Activated naive CD4-positive, alpha-beta T cell treated with anti-CD3 and anti-CD28 coated beads for 36 hours (primary cell): ENCODE data around the gene CELF1. TPM values are rescaled to one million over a fixed set of nuclear protein-coding genes. Genes with fewer than 3 reads are reported as not detected.
"Not testable (repeated sequence)": the region's sequence is repeated elsewhere in the genome, so short reads cannot be mapped to it uniquely, and the experiment has no call there.

Source experiments
- CTCF ChIA-PET: fragments of 350-600 bp; sonication (Branson Sonifier 250); formaldehyde crosslinking; loops from one replicate; lab custom pipeline; 2021; ENCODE audit warnings: antibody characterized with exemption; lab: Charles Lee
- DNase-seq: peaks from one replicate; pipeline ENCODE4 v3.0.0-alpha.2; 2020
- H3K27ac Mint-ChIP-seq: one replicate; pipeline ENCODE4 v1.8.0; 2021; ENCODE audit warnings: mild to moderate bottlenecking, mixed read lengths
- H3K27me3 Mint-ChIP-seq: one replicate; pipeline ENCODE4 v1.8.0; 2021; ENCODE audit warnings: low read depth, mixed read lengths
- H3K36me3 Mint-ChIP-seq: one replicate; pipeline ENCODE4 v1.8.0; 2021; ENCODE audit warnings: low read depth, mixed read lengths
- H3K4me1 Mint-ChIP-seq: one replicate; pipeline ENCODE4 v1.8.0; 2021; ENCODE audit warnings: low read depth, mixed read lengths
- H3K4me3 Mint-ChIP-seq: one replicate; pipeline ENCODE4 v1.8.0; 2021; ENCODE audit warnings: mild to moderate bottlenecking, moderate library complexity, mixed read lengths
- H3K9me3 Mint-ChIP-seq: one replicate; pipeline ENCODE4 v1.8.0; 2021; ENCODE audit warnings: mixed read lengths
- intact Hi-C: fragments of 100-400 bp; cut with micrococcal nuclease; formaldehyde crosslinking; loops from one replicate; pipeline ENCODE4 v1.15.1; 2023
- total RNA-seq, 2 experiments: library from RNA; stranded (reverse); gene quantifications; one replicate each; pipeline ENCODE4 v1.2.3, GENCODE V29; 2021

The CELF1 gene
- total RNA-seq, 2 experiments from 2014 or later = 104 to 105 TPM

- peaks cover 28% of the 10 kb centered on the region for H3K36me3 Mint-ChIP-seq
- CTCF ChIA-PET = interaction anchor here (0.6 to 2.9 kb wide), 9 partner anchors 11 to 299 kb away, joined by 3 to 23 read pairs (median 5); no protein-coding TSS in a partner anchor
- H3K9me3 Mint-ChIP-seq = no peaks in the 10 kb centered on the region
- peak overlapping the region; percentile 97 for H3K4me3 Mint-ChIP-seq
- DNase-seq = peak; percentile 47
- H3K27me3 Mint-ChIP-seq = no peaks in the 10 kb centered on the region
- peak overlapping the region; percentile 95 for H3K27ac Mint-ChIP-seq
- intact Hi-C loops = loop anchor here (1.0 to 10.0 kb wide), 4 partner anchors 12 to 453 kb away; partner anchors contain the start of genes ARFGAP2 and MADD
- H3K4me1 Mint-ChIP-seq = peaks cover 47% of the 10 kb centered on the region
Observed at GRCh38 chr11:47552056-47552565, 821 bp downstream of the CELF1 start.

DNA sequence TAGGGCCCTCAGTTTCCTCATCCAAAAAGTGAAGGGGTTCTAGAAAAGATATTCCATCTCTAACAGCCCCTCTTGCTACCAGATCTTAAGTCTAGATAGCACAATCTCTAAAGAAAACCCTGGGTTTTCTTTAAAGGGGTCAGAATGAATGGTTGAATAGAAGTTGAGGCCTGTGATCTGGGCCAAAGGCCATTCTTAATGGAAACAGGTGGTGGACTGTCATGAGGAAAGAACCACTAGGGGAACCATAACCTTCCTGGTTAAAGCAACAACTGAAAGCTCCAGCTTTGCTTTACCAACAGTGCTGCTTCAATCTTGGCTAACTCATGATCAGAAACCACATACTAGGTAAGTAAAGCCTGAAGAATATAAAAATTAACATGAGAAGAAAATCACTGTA is 1.8 kb downstream of the CELF1 start:
- H3K4me3 Mint-ChIP-seq = peak overlapping the region; percentile 97
- H3K27me3 Mint-ChIP-seq = no peaks in the 10 kb centered on the region
- H3K27ac Mint-ChIP-seq = peak overlapping the region; percentile 95
- intact Hi-C loops = loop anchor here (5.0 to 10.0 kb wide), 2 partner anchors 374 to 454 kb away; partner anchors contain the start of gene ARFGAP2
- CTCF ChIA-PET = interaction anchor here (0.7 to 2.9 kb wide), 6 partner anchors 10 to 68 kb away, joined by 3 to 23 read pairs (median 7); no protein-coding TSS in a partner anchor
- peaks cover 54% of the 10 kb centered on the region for H3K4me1 Mint-ChIP-seq
- DNase-seq = no peak
- peaks cover 30% of the 10 kb centered on the region for H3K36me3 Mint-ChIP-seq
- no peaks in the 10 kb centered on the region for H3K9me3 Mint-ChIP-seq

DNA sequence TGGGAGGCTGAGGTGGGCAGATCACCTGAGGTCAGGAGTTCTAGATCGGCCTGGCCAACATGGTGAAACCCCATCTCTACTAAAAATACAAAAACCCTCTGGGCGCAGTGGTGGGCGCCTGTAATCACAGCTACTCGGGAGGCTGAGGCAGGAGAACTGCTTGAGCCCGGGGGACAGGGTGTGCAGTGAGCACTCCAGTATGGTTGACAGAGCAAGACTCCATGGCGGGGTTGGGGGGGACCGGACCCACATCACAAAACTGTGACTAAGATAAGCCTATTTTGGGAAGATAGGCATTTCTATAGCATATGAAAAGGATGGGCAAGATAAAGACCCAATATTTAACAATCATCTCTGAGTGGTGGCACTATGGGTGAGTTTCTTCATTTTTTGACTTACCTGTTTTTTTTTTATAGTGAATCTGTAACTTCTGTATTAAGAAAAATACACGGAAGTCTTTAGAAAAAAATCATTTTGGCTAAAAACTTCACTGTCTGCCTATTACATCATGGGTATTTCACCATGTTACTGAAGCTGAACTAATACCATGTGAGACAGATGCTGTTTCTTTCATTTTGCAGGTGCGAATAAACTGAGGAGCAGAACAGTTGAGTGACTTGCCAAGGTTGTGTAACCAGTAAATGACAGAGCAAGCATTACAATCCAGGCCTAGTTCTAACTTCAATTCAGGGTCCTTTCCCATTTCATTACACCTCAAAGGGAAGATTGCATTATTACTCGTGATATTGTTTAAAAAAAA is 2.5 kb downstream of the CELF1 start:
- no peaks in the 10 kb centered on the region for H3K27me3 Mint-ChIP-seq
- peak overlapping the region; percentile 95 for H3K27ac Mint-ChIP-seq
- peak overlapping the region; percentile 97 for H3K4me3 Mint-ChIP-seq
- H3K4me1 Mint-ChIP-seq = peaks cover 54% of the 10 kb centered on the region
- CTCF ChIA-PET = interaction anchor here (1.5 to 2.8 kb wide), 2 partner anchors 10 to 68 kb away, joined by 3 to 23 read pairs; no protein-coding TSS in a partner anchor
- H3K36me3 Mint-ChIP-seq = peaks cover 30% of the 10 kb centered on the region
- no peaks in the 10 kb centered on the region for H3K9me3 Mint-ChIP-seq
- DNase-seq = no peak
- intact Hi-C loops = loop anchor here (5.0 to 10.0 kb wide), 2 partner anchors 373 to 454 kb away; partner anchors contain the start of gene ARFGAP2

DNA sequence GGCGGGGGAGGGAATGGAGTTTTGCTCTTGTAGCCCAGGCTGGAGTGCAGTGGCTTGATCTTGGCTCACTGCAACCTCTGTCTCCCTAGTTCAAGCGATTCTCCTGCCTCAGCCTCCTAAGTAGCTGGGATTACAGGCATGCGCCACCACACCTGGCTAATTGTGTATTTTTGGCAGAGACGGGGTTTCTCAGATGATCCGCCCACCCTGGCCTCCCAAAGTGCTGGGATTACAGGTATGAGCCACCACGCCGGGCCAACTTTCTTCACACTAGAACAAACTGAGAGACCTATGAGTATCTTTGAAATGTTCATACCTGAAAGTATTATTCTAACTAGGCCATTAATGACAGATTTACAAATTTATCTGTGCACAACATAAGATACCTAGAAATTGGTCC is 6.7 kb downstream of the CELF1 start:
- DNase-seq, CTCF ChIA-PET, H3K27me3 Mint-ChIP-seq, H3K9me3 Mint-ChIP-seq, H3K4me3 Mint-ChIP-seq, intact Hi-C loops: not testable (repeated sequence)
- H3K36me3 Mint-ChIP-seq = peaks cover 24% of the 10 kb centered on the region
- H3K4me1 Mint-ChIP-seq = peaks cover 73% of the 10 kb centered on the region
- H3K27ac Mint-ChIP-seq = peak overlapping the region; percentile 41

- H3K36me3 Mint-ChIP-seq = peaks cover 16% of the 10 kb centered on the region
- no peak for DNase-seq
- intact Hi-C loops = no loop called here
- no peaks in the 10 kb centered on the region for H3K27me3 Mint-ChIP-seq
- H3K4me1 Mint-ChIP-seq = peaks cover 73% of the 10 kb centered on the region
- no peak overlapping the region for H3K27ac Mint-ChIP-seq
- no peak overlapping the region for H3K4me3 Mint-ChIP-seq
- H3K9me3 Mint-ChIP-seq = no peaks in the 10 kb centered on the region
- CTCF ChIA-PET = no interaction called here
Observed at GRCh38 chr11:47545298-47545697, 7.6 kb downstream of the CELF1 start.

DNA sequence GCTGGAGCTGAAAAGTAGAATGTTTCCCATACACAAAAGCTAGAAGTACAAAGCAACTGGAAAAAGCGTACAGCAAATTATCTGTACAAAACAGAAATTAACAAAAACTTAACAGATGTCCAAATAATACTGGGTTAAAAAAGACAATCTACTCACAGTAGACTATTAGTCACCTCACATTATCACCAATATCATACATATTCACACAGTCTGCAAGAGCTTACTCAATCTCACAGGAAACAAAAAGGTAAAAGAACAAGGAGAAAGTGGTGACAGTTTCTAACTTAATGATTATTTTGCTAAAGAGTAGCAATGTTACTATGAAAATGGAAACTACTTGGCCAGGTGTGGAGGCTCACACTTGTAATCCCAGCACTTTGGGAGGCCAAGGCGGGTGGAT is 11.9 kb downstream of the CELF1 start:
- no peaks in the 10 kb centered on the region for H3K9me3 Mint-ChIP-seq
- H3K27me3 Mint-ChIP-seq = no peaks in the 10 kb centered on the region
- H3K36me3 Mint-ChIP-seq = peaks cover 11% of the 10 kb centered on the region
- CTCF ChIA-PET = interaction anchor here (0.6 to 3.9 kb wide), 4 partner anchors 10 to 312 kb away, joined by 3 to 23 read pairs (median 4); partner anchors contain the start of gene CELF1
- DNase-seq = no peak
- intact Hi-C loops = no loop called here
- H3K4me1 Mint-ChIP-seq = peaks cover 66% of the 10 kb centered on the region
- peak overlapping the region; percentile 54 for H3K4me3 Mint-ChIP-seq
- H3K27ac Mint-ChIP-seq = peak overlapping the region; percentile 91

DNA sequence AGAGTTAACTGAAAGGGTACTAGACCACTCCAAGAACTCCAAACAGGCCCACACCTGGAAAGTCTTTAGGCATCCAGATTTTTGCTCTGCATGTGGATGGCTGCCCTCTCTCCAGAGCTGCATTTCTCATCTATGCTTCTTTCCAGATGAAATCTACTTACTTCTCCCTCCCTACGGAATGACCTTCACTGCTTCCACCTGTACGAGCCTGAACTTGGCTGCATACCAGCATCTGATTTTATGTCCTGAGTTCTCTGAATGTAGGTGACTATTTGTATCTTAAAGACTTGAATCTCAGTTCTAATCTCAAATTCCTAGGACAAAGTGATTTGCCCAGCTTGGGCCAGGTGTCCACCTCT is 13.3 kb downstream of the CELF1 start:
- Mint-ChIP-seq H3K27me3 (no peaks in the 10 kb centered on the region), H3K27ac (peak overlapping the region; percentile 91), H3K36me3 (peaks cover 15% of the 10 kb centered on the region), H3K9me3 (no peaks in the 10 kb centered on the region), H3K4me1 (peaks cover 71% of the 10 kb centered on the region), H3K4me3 (no peak overlapping the region)
- intact Hi-C loops = loop anchor here (1.0 kb wide), 6 partner anchors 13 to 228 kb away; partner anchors contain the start of gene FNBP4
- DNase-seq = no peak
- CTCF ChIA-PET = interaction anchor here (1.4 to 3.9 kb wide), 3 partner anchors 12 to 313 kb away, joined by 4 to 23 read pairs (median 4); partner anchors contain the start of gene CELF1

DNA sequence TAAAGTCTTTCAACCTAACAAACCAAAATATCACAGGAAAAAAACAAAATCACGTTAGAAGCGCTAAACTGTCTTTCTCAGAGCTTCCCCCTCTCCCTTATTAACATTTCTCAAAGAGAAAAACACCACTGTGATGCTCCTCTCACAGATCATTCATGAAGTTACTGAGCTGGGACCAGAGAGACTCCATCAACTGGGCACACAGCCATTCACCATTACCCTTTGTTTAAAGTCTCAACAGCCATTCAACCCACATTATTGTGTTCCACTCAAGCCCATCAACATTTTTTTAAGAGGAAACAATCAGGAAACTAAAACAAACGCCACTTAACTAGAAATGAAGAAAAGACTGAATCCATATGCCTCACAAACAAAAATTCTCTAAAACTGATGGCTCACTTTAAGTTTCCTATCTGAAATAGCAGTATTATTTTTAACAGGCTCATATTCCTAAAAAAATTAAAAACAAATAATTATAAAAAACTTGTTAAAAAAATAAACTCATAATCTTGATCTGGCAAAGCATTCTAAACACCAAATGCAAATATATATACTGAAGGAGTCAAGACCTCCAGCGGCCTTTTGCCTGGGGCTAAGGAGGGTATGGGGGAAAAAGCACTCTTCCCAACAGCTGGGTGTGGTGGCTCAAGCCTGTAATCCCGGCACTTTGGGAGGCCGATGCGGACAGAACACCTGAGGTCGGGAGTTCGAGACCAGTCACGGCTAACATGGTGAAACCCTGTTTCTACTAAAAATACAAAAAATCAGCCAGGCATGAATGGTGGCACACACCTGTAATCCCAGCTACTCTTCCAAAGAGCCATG is 14.0 kb downstream of the CELF1 start:
- Mint-ChIP-seq H3K4me1 (peaks cover 64% of the 10 kb centered on the region), H3K36me3 (peaks cover 15% of the 10 kb centered on the region), H3K9me3 (no peaks in the 10 kb centered on the region), H3K27ac (peak overlapping the region; percentile 91), H3K4me3 (no peak overlapping the region), H3K27me3 (no peaks in the 10 kb centered on the region)
- intact Hi-C loops = no loop called here
- no peak for DNase-seq
- CTCF ChIA-PET = interaction anchor here (1.4 to 3.9 kb wide), 2 partner anchors 13 to 17 kb away, joined by 4 to 23 read pairs; partner anchors contain the start of gene CELF1

DNA sequence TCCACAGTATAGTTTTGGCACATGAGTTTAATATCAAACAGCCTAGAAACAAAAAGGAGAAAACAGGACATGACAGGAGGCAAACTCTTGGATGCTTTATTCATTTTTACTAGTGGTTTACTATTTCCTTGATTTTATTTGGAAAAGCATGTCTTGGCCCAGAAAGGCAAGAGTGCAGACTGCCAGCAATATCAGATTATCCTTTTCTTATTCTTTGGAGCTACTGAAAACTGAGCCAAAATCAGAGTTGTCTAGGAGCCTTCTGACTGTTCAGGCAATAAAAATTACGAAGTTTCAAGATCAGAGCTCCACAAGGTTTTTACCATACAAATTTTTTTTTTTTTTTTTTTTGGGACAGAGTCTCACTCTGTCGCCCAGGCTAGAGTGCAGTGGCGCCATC is 16.0 kb downstream of the CELF1 start:
- no peak overlapping the region for H3K4me3 Mint-ChIP-seq
- no peaks in the 10 kb centered on the region for H3K27me3 Mint-ChIP-seq
- no peak overlapping the region for H3K27ac Mint-ChIP-seq
- H3K9me3 Mint-ChIP-seq = no peaks in the 10 kb centered on the region
- peaks cover 15% of the 10 kb centered on the region for H3K36me3 Mint-ChIP-seq
- DNase-seq = no peak
- CTCF ChIA-PET = interaction anchor here (0.6 to 2.2 kb wide), 6 partner anchors 15 to 723 kb away, joined by 3 to 6 read pairs (median 3); partner anchors contain the start of gene CELF1
- H3K4me1 Mint-ChIP-seq = peaks cover 62% of the 10 kb centered on the region
- intact Hi-C loops = no loop called here

DNA sequence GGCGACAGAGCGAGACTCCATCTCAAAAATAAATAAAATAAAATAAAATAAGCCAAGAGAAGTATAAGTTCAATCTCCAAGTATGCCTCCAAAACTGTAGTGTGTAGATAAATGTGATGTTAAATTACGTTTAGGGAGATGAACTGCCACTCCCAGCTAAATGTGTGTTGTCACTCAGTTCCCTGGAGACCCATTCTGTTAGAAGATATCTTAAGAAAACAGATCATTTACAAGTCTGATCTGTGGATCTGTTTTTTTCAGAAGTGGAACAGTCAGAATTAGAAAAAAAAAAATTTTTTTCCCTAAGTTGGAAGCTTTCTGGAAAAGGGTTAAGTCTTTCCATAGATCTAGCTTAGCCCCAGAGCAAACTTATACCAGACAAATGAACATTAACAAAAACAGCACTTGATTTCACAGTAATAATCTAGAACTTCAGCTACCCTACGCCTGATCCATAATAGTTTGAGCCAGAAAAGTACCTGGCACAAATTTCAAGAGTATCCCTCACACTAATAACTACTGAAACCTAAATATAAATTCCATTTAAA is 18.2 kb downstream of the CELF1 start:
- Mint-ChIP-seq H3K27ac (peak overlapping the region; percentile 30), H3K27me3 (no peaks in the 10 kb centered on the region), H3K4me3 (no peak overlapping the region), H3K4me1 (peaks cover 56% of the 10 kb centered on the region), H3K36me3 (peaks cover 11% of the 10 kb centered on the region), H3K9me3 (no peaks in the 10 kb centered on the region)
- no peak for DNase-seq
- intact Hi-C loops = no loop called here
- CTCF ChIA-PET = interaction anchor here (0.7 to 1.4 kb wide), 4 partner anchors 13 to 271 kb away, joined by 3 to 5 read pairs (median 3); no protein-coding TSS in a partner anchor

DNA sequence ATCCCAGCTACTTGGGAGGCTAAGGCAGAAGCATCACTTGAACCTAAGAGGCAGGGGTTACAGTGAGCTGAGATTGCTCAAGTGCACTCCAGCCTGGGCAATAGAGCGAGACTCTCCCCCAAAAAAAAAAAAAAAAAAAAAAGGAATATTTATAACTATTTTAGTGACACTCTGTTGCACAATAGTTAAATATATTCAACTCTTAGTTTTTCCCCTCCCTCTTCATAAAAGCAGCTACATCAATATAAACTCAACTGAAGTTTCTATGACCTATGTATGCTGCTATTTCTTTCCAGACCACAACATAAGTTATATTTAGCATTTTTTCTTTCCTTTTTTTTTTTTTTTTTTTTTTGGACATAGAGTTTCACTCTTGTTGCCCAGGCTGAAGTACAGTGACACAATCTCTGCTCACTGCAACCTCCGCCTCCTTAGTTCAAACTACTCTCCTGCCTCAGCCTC is 19.2 kb downstream of the CELF1 start:
- Mint-ChIP-seq H3K4me1 (peaks cover 49% of the 10 kb centered on the region), H3K4me3 (no peak overlapping the region), H3K27me3 (no peaks in the 10 kb centered on the region), H3K27ac (peak overlapping the region; percentile 24), H3K9me3 (no peaks in the 10 kb centered on the region), H3K36me3 (peaks cover 7% of the 10 kb centered on the region)
- CTCF ChIA-PET = no interaction called here
- intact Hi-C loops = no loop called here
- no peak for DNase-seq
